SIG-M5 treated with dmso at 0.1 percent for 504 hours (cell line): ENCODE measurements around the gene RASD2.
"Not testable (repeated sequence)": the region's sequence is repeated elsewhere in the genome, so short reads cannot be mapped to it uniquely, and the experiment has no call there.

ENCODE experiments used
- DNase-seq: peaks from one replicate; lab custom pipeline; 2025; ENCODE audit not compliant: unreplicated experiment; lab: John Stamatoyannopoulos, UW

Gene RASD2

GRCh38 chr22:35540595-35541253, at the start of gene RASD2:
Gene RASD2 (plus strand): TSS chr22:35540831. CDS start chr22:35546810, 5,979 bp downstream.
- DNase-seq: peak; percentile 22

GRCh38 chr22:35491061-35491907, 49.3 kb upstream of the RASD2 start:
- not testable (repeated sequence) for DNase-seq

- no peak for DNase-seq
These were observed 48.7 kb upstream of the RASD2 start for GRCh38 chr22:35491908-35492380.

GRCh38 chr22:35493074-35493473, 47.6 kb upstream of the RASD2 start:
- no peak for DNase-seq

- not testable (repeated sequence) for DNase-seq
These were observed 44.9 kb upstream of the RASD2 start for GRCh38 chr22:35495711-35496110.

GRCh38 chr22:35496768-35497312, 43.8 kb upstream of the RASD2 start:
- no peak for DNase-seq

- DNase-seq: no peak
These were observed 42.4 kb upstream of the RASD2 start for GRCh38 chr22:35498026-35498800.

- no peak for DNase-seq
These were observed 37.8 kb upstream of the RASD2 start for GRCh38 chr22:35502836-35503235.

- DNase-seq: no peak
These were observed 35.0 kb upstream of the RASD2 start for GRCh38 chr22:35505399-35506258.

- no peak for DNase-seq
These were observed 34.4 kb upstream of the RASD2 start for GRCh38 chr22:35506259-35506570.

- DNase-seq: not testable (repeated sequence)
These were observed 32.8 kb upstream of the RASD2 start for GRCh38 chr22:35507851-35508250.

GRCh38 chr22:35509451-35509850, 31.2 kb upstream of the RASD2 start:
- DNase-seq: no peak

- DNase-seq: no peak
These were observed 30.7 kb upstream of the RASD2 start for GRCh38 chr22:35509960-35510359.

- DNase-seq: peak; percentile 32
These were observed 30.1 kb upstream of the RASD2 start for GRCh38 chr22:35510481-35510934.

- DNase-seq: no peak
These were observed 29.7 kb upstream of the RASD2 start for GRCh38 chr22:35510951-35511350.

- DNase-seq: no peak
These were observed 26.3 kb upstream of the RASD2 start for GRCh38 chr22:35514366-35514765.

GRCh38 chr22:35515952-35516351, 24.7 kb upstream of the RASD2 start:
- not testable (repeated sequence) for DNase-seq

GRCh38 chr22:35516723-35517122, 23.9 kb upstream of the RASD2 start:
- no peak for DNase-seq

GRCh38 chr22:35517207-35517606, 23.4 kb upstream of the RASD2 start:
- DNase-seq: no peak
